ENCODE measurements around the gene CMIP.

Gene CMIP

GRCh38 chr16:81655469-81656162 is 211.0 kb downstream of the CMIP start:
- Mint-ChIP-seq H3K9me3 (no peaks in the 10 kb centered on the region), H3K4me3 (no peak overlapping the region), H3K27me3 (ENCODE audit: low read depth) (no peaks in the 10 kb centered on the region), H3K36me3 (ENCODE audit: low read depth) (peaks cover 37% of the 10 kb centered on the region), H3K27ac (peak overlapping the region; percentile 56 to 64 (median 58)), H3K4me1 (peaks cover 47% of the 10 kb centered on the region)
- TF ChIP-seq CTCF (IDR thresholded peaks at IDR 0.05; ENCODE audit: unreplicated experiment in 3 of 3), result no peak

GRCh38 chr16:81657224-81657623 is 212.6 kb downstream of the CMIP start:
- TF ChIP-seq CTCF (IDR thresholded peaks at IDR 0.05; ENCODE audit: unreplicated experiment in 3 of 3), result no peak
- no peak overlapping the region for H3K4me3 Mint-ChIP-seq
- no peaks in the 10 kb centered on the region for H3K9me3 Mint-ChIP-seq
- H3K36me3 Mint-ChIP-seq (ENCODE audit: low read depth), result peaks cover 44% of the 10 kb centered on the region
- no peak overlapping the region for H3K27ac Mint-ChIP-seq
- no peaks in the 10 kb centered on the region for H3K27me3 Mint-ChIP-seq (ENCODE audit: low read depth)
- peaks cover 36% of the 10 kb centered on the region for H3K4me1 Mint-ChIP-seq

GRCh38 chr16:81657781-81658180 is 213.2 kb downstream of the CMIP start:
- TF ChIP-seq CTCF (IDR thresholded peaks at IDR 0.05; ENCODE audit: unreplicated experiment in 3 of 3), result no peak
- Mint-ChIP-seq H3K36me3 (ENCODE audit: low read depth) (peaks cover 44% of the 10 kb centered on the region), H3K9me3 (no peaks in the 10 kb centered on the region), H3K4me3 (no peak overlapping the region), H3K4me1 (peaks cover 34% of the 10 kb centered on the region), H3K27me3 (ENCODE audit: low read depth) (no peaks in the 10 kb centered on the region), H3K27ac (no peak overlapping the region)

GRCh38 chr16:81658373-81658772 is 213.8 kb downstream of the CMIP start:
- Mint-ChIP-seq H3K27ac (no peak overlapping the region), H3K27me3 (ENCODE audit: low read depth) (no peaks in the 10 kb centered on the region), H3K36me3 (ENCODE audit: low read depth) (peaks cover 49% of the 10 kb centered on the region), H3K4me1 (peaks cover 29% of the 10 kb centered on the region), H3K4me3 (no peak overlapping the region), H3K9me3 (no peaks in the 10 kb centered on the region)
- no peak for TF ChIP-seq CTCF (IDR thresholded peaks at IDR 0.05; ENCODE audit: unreplicated experiment in 3 of 3)

GRCh38 chr16:81659249-81659648 is 214.6 kb downstream of the CMIP start:
- Mint-ChIP-seq H3K27ac (peak overlapping the region in 1 of 3 experiments; percentile 3), H3K4me3 (no peak overlapping the region), H3K9me3 (no peaks in the 10 kb centered on the region), H3K27me3 (ENCODE audit: low read depth) (no peaks in the 10 kb centered on the region), H3K36me3 (ENCODE audit: low read depth) (peaks cover 50% of the 10 kb centered on the region), H3K4me1 (peaks cover 29% of the 10 kb centered on the region)
- no peak for TF ChIP-seq CTCF (IDR thresholded peaks at IDR 0.05; ENCODE audit: unreplicated experiment in 3 of 3)

GRCh38 chr16:81661082-81661481 is 216.5 kb downstream of the CMIP start:
- TF ChIP-seq CTCF (IDR thresholded peaks at IDR 0.05; ENCODE audit: unreplicated experiment in 3 of 3), result no peak
- H3K27ac Mint-ChIP-seq, result no peak overlapping the region
- H3K4me3 Mint-ChIP-seq, result no peak overlapping the region
- peaks cover 60% of the 10 kb centered on the region for H3K36me3 Mint-ChIP-seq (ENCODE audit: low read depth)
- H3K4me1 Mint-ChIP-seq, result peaks cover 12% of the 10 kb centered on the region
- H3K9me3 Mint-ChIP-seq, result no peaks in the 10 kb centered on the region
- no peaks in the 10 kb centered on the region for H3K27me3 Mint-ChIP-seq (ENCODE audit: low read depth)
